H9 (cell line): ENCODE measurements around the gene LRPPRC. TPM values are rescaled to one million over a fixed set of nuclear protein-coding genes. Genes with fewer than 3 reads are reported as not detected.

Experiments
- DNase-seq: peaks from one replicate; pipeline ENCODE4 v3.0.0-alpha.2; 2017
- H2AFZ ChIP-seq: one replicate; pipeline ENCODE4 v1.6.1; 2013; ENCODE audit warnings: mild to moderate bottlenecking, low read length, control low read depth, moderate library complexity
- H2AK5ac ChIP-seq: 2 replicates; pipeline ENCODE4 v1.6.1; 2013; ENCODE audit warnings: low read length, control low read depth, mixed read lengths; ENCODE audit not compliant: insufficient read length
- H2BK120ac ChIP-seq: one replicate; pipeline ENCODE4 v1.6.1; 2013; ENCODE audit warnings: low read depth, mild to moderate bottlenecking, low read length, control low read depth, inconsistent platforms; ENCODE audit not compliant: poor library complexity, severe bottlenecking
- H2BK12ac ChIP-seq: 2 replicates; pipeline ENCODE4 v1.6.1; 2013; ENCODE audit warnings: low read length, control low read depth, mixed read lengths, low read depth; ENCODE audit not compliant: insufficient read length
- H2BK15ac ChIP-seq: 2 replicates; pipeline ENCODE4 v1.6.1; 2013; ENCODE audit warnings: low read depth, low read length, control low read depth
- H2BK20ac ChIP-seq: one replicate; pipeline ENCODE4 v1.6.1; 2013; ENCODE audit warnings: low read depth, mild to moderate bottlenecking, low read length, control low read depth, inconsistent platforms; ENCODE audit not compliant: poor library complexity, severe bottlenecking
- H2BK5ac ChIP-seq: 2 replicates; pipeline ENCODE4 v1.6.1; 2013; ENCODE audit warnings: low read length, control low read depth, mixed read lengths; ENCODE audit not compliant: insufficient read length
- H3K14ac ChIP-seq: 2 replicates; pipeline ENCODE4 v1.6.1; 2013; ENCODE audit warnings: low read length, control low read depth; ENCODE audit not compliant: insufficient read depth
- H3K18ac ChIP-seq: 2 replicates; pipeline ENCODE4 v1.6.1; 2013; ENCODE audit warnings: low read depth, mild to moderate bottlenecking, mixed read lengths, low read length, control low read depth; ENCODE audit not compliant: insufficient read length
- H3K23ac ChIP-seq: 2 replicates; pipeline ENCODE4 v1.6.1; 2013; ENCODE audit warnings: low read length, control low read depth, mixed read lengths, low read depth; ENCODE audit not compliant: insufficient read length
- H3K23me2 ChIP-seq: 2 replicates; pipeline ENCODE4 v1.6.1; 2013; ENCODE audit warnings: low read depth, mild to moderate bottlenecking, mixed read lengths, low read length, control low read depth; ENCODE audit not compliant: insufficient read length, poor library complexity, severe bottlenecking
- H3K27ac ChIP-seq: 2 replicates; pipeline ENCODE4 v1.5.1; 2013; ENCODE audit warnings: low read length, control low read depth, mixed read lengths, low read depth; ENCODE audit not compliant: insufficient read length
- H3K27me3 ChIP-seq: 2 replicates; pipeline ENCODE4 v1.6.1; 2013; ENCODE audit warnings: low read length, control low read depth, inconsistent platforms; ENCODE audit not compliant: insufficient read depth
- H3K4ac ChIP-seq: 2 replicates; pipeline ENCODE4 v1.6.1; 2013; ENCODE audit warnings: low read depth, mild to moderate bottlenecking, control low read depth, inconsistent platforms, low read length, moderate library complexity
- H3K4me1 ChIP-seq: 2 replicates; pipeline ENCODE4 v1.6.1; 2013; ENCODE audit warnings: low read length, control low read depth, inconsistent platforms; ENCODE audit not compliant: insufficient read depth
- H3K4me2 ChIP-seq: 2 replicates; pipeline ENCODE4 v1.6.1; 2013; ENCODE audit warnings: low read length, control low read depth, mixed read lengths; ENCODE audit not compliant: insufficient read length, insufficient read depth
- H3K56ac ChIP-seq: 2 replicates; pipeline ENCODE4 v1.6.1; 2013; ENCODE audit warnings: low read depth, mild to moderate bottlenecking, mixed read lengths, low read length, control low read depth; ENCODE audit not compliant: insufficient read length
- H3K79me1 ChIP-seq: 2 replicates; pipeline ENCODE4 v1.6.1; 2013; ENCODE audit warnings: low read depth, mild to moderate bottlenecking, moderate library complexity, low read length, control low read depth, inconsistent platforms; ENCODE audit not compliant: insufficient read depth, poor library complexity, severe bottlenecking
- H3K79me2 ChIP-seq: 2 replicates; pipeline ENCODE4 v1.6.1; 2013; ENCODE audit warnings: low read length, control low read depth, inconsistent platforms; ENCODE audit not compliant: insufficient read depth
- H3K9ac ChIP-seq: 2 replicates; pipeline ENCODE4 v1.6.1; 2013; ENCODE audit warnings: low read length, control low read depth, mixed read lengths; ENCODE audit not compliant: insufficient read length; ENCODE audit errors: extremely low read depth
- H3K9me3 ChIP-seq: one replicate; pipeline ENCODE4 v1.6.1; 2013; ENCODE audit warnings: low read depth, low read length, inconsistent platforms; ENCODE audit not compliant: control insufficient read depth
- H3T11ph ChIP-seq: one replicate; pipeline ENCODE4 v1.6.1; 2013; ENCODE audit warnings: mild to moderate bottlenecking, low read length, control low read depth, inconsistent platforms
- H4K20me1 ChIP-seq: one replicate; pipeline ENCODE4 v1.6.1; 2013; ENCODE audit not compliant: control insufficient read depth, insufficient read length, insufficient read depth
- H4K5ac ChIP-seq: 2 replicates; pipeline ENCODE4 v1.6.1; 2013; ENCODE audit warnings: low read depth, mild to moderate bottlenecking, mixed read lengths, low read length, control low read depth; ENCODE audit not compliant: insufficient read length
- H4K8ac ChIP-seq: replicated peaks from 2 replicates; pipeline ENCODE4 v1.6.1; 2013; ENCODE audit warnings: low read length, control low read depth, mixed read lengths, low read depth; ENCODE audit not compliant: insufficient read length
- H4K91ac ChIP-seq: 2 replicates; pipeline ENCODE4 v1.6.1; 2013; ENCODE audit warnings: low read depth, mild to moderate bottlenecking, moderate library complexity, mixed read lengths, low read length, control low read depth; ENCODE audit not compliant: insufficient read length
- H3K27ac Mint-ChIP-seq, 3 experiments: 2 replicates in 2 of 3; 3 replicates in 1 of 3; pipeline ENCODE4 v1.8.0; 2020 to 2021; ENCODE audit warnings: mixed read lengths in 3 of 3, mild to moderate bottlenecking in 1 of 3, moderate library complexity in 1 of 3
- H3K27me3 Mint-ChIP-seq: 2 replicates; pipeline ENCODE4 v1.8.0; 2021; ENCODE audit warnings: low read depth, mild to moderate bottlenecking, moderate library complexity, mixed read lengths
- H3K36me3 Mint-ChIP-seq, 3 experiments: 2 replicates in 2 of 3; 3 replicates in 1 of 3; pipeline ENCODE4 v1.8.0; 2020 to 2021; ENCODE audit warnings: low read depth in 3 of 3, mixed read lengths in 3 of 3; ENCODE audit not compliant: insufficient read depth in 1 of 3
- H3K4me1 Mint-ChIP-seq, 2 experiments: 2 replicates each; pipeline ENCODE4 v1.8.0; 2020; ENCODE audit warnings: mixed read lengths in 2 of 2
- H3K4me3 Mint-ChIP-seq, 2 experiments: 2 replicates in 1 of 2; 3 replicates in 1 of 2; pipeline ENCODE4 v1.8.0; 2020 to 2021; ENCODE audit warnings: mild to moderate bottlenecking in 2 of 2, mixed read lengths in 2 of 2, moderate library complexity in 1 of 2
- H3K9me3 Mint-ChIP-seq, 2 experiments: 2 replicates in 1 of 2; 3 replicates in 1 of 2; pipeline ENCODE4 v1.8.0; 2020; ENCODE audit warnings: mild to moderate bottlenecking in 2 of 2, mixed read lengths in 2 of 2, moderate library complexity in 1 of 2
- total RNA-seq: library from RNA; stranded (reverse); gene quantifications from 2 replicates; pipeline ENCODE4 v1.2.1, GENCODE V29; 2021
- TF ChIP-seq, protein P1 (sequence below): fragments of 200-600 bp; sonication (generic); conservative IDR thresholded peaks from 3 replicates; pipeline ENCODE4 v1.8.0; 2021; ENCODE audit warnings: antibody characterized with exemption, mild to moderate bottlenecking

LRPPRC gene
- total RNA-seq, 1 experiment from 2014 or later = 182 TPM

DNA sequence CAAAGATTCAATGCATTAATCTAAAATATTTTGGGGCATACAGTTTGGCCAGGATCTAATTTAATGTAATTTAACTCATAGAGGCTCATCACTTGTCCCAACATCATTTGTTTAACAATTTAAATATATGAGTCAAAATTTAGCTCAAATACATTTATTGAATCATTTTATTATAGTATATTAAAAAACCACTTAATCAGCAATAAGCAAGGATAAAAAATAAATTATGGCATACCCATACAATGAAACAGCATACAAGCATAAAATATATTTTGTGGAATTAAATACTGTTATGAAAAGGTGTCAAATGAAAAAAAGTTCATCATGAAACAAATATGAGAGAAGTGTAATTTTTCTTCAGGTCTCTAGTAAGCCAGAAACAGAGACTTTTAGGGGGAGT is 34.9 kb downstream of the LRPPRC start:
- no peaks in the 10 kb centered on the region for H3K9me3 ChIP-seq
- no peak overlapping the region for H3K9ac ChIP-seq
- H4K91ac ChIP-seq = no peak overlapping the region
- Mint-ChIP-seq H3K9me3 (no peaks in the 10 kb centered on the region), H3K27ac (no peak overlapping the region), H3K36me3 (peaks cover 45 to 88% (median 84%) of the 10 kb centered on the region in 3 experiments; a peak in 6 of 7 replicates), H3K4me3 (no peak overlapping the region), H3K4me1 (no peaks in the 10 kb centered on the region), H3K27me3 (no peaks in the 10 kb centered on the region)
- H3K79me2 ChIP-seq = no peaks in the 10 kb centered on the region
- no peak overlapping the region for H2BK15ac ChIP-seq
- H3K23me2 ChIP-seq = no peaks in the 10 kb centered on the region
- no peak overlapping the region for H3K4ac ChIP-seq
- H2BK12ac ChIP-seq = no peak overlapping the region
- H2AFZ ChIP-seq = no peak overlapping the region
- no peak overlapping the region for H3K56ac ChIP-seq
- no peak overlapping the region for H3T11ph ChIP-seq
- no peak overlapping the region for H3K18ac ChIP-seq
- no peak overlapping the region for H3K23ac ChIP-seq
- no peaks in the 10 kb centered on the region for H3K79me1 ChIP-seq
- no peak overlapping the region for H2BK120ac ChIP-seq
- no peak overlapping the region for H3K14ac ChIP-seq
- no peak for DNase-seq
- H2BK5ac ChIP-seq = no peak overlapping the region
- H4K5ac ChIP-seq = no peak overlapping the region
- no peaks in the 10 kb centered on the region for H3K4me1 ChIP-seq
- TF ChIP-seq, protein P1, sequence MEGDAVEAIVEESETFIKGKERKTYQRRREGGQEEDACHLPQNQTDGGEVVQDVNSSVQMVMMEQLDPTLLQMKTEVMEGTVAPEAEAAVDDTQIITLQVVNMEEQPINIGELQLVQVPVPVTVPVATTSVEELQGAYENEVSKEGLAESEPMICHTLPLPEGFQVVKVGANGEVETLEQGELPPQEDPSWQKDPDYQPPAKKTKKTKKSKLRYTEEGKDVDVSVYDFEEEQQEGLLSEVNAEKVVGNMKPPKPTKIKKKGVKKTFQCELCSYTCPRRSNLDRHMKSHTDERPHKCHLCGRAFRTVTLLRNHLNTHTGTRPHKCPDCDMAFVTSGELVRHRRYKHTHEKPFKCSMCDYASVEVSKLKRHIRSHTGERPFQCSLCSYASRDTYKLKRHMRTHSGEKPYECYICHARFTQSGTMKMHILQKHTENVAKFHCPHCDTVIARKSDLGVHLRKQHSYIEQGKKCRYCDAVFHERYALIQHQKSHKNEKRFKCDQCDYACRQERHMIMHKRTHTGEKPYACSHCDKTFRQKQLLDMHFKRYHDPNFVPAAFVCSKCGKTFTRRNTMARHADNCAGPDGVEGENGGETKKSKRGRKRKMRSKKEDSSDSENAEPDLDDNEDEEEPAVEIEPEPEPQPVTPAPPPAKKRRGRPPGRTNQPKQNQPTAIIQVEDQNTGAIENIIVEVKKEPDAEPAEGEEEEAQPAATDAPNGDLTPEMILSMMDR = no peak
- no peak overlapping the region for H3K4me2 ChIP-seq
- H3K27me3 ChIP-seq = no peaks in the 10 kb centered on the region
- no peak overlapping the region for H4K8ac ChIP-seq
- no peak overlapping the region for H2BK20ac ChIP-seq
- H2AK5ac ChIP-seq = no peak overlapping the region
- no peak overlapping the region for H3K27ac ChIP-seq
- no peaks in the 10 kb centered on the region for H4K20me1 ChIP-seq
